ENCODE measurements around the gene ATMIN. TPM values are rescaled to one million over a fixed set of nuclear protein-coding genes. Genes with fewer than 3 reads are reported as not detected.

The ATMIN gene
- total and polyA plus RNA-seq, 10 donors: 9.7 to 34.3 (median 26.2) TPM

- H3K27me3 ChIP-seq (replicated peaks in 1 of 7): no peaks in the 10 kb centered on the region
- no peaks in the 10 kb centered on the region for H3K36me3 ChIP-seq
- intact Hi-C loops (cut with DNase I; ENCODE audit: low total_unique reads): loop anchor here (5.0 kb wide), 1 partner anchor 40 kb away; the partner anchor contains the start of gene ATMIN
- H3K4me1 ChIP-seq: peaks cover 0 to 14% (median 11%) of the 10 kb centered on the region in 6 donors
- H3K27ac ChIP-seq: peak within 1 kb of the TSS; percentile 87 to 98 (median 95)
- DNase-seq: peak; percentile 100
- H3K9me3 ChIP-seq: no peaks in the 10 kb centered on the region
- 12 to 21% (median 12%) methylated on average over 31 to 59 of the region's 59 CpGs for WGBS, 5 donors
- H3K4me3 ChIP-seq: peak within 1 kb of the TSS; percentile 75 to 98 (median 89)
- TF ChIP-seq CTCF (IDR thresholded peaks at IDR 0.05 in 8 of 11, conservative IDR thresholded peaks at IDR 0.05 in 3 of 11) (peak in 2 of 11 experiments; percentile 5 to 18), POLR2A (IDR thresholded peaks at IDR 0.05) (peak in 2 of 3 donors; percentile 57 to 63), POLR2AphosphoS5 (IDR thresholded peaks at IDR 0.05) (peak; percentile 96 to 97 (median 96))
Measured at GRCh38 chr16:81077076-81077940, 41.7 kb downstream of the ATMIN start, which contains the start of gene C16orf46. TSS of gene C16orf46 (minus strand) at chr16:81077238. CDS start at chr16:81063955, 13,283 bp downstream.

GRCh38 chr16:81080233-81080632 is 44.6 kb downstream of the ATMIN start:
- intact Hi-C loops (cut with DNase I; ENCODE audit: low total_unique reads): no loop called here
- TF ChIP-seq CTCF (IDR thresholded peaks at IDR 0.05 in 8 of 11, conservative IDR thresholded peaks at IDR 0.05 in 3 of 11): no peak
- no peak for TF ChIP-seq POLR2AphosphoS5 (IDR thresholded peaks at IDR 0.05)
- no peak for TF ChIP-seq POLR2A (IDR thresholded peaks at IDR 0.05)
- Histone ChIP-seq H3K4me3 (no peak overlapping the region), H3K27ac (no peak overlapping the region), H3K36me3 (peaks cover 0 to 9% (median 2%) of the 10 kb centered on the region in 6 donors), H3K9me3 (no peaks in the 10 kb centered on the region), H3K27me3 (replicated peaks in 1 of 7) (no peaks in the 10 kb centered on the region), H3K4me1 (peaks cover 0 to 14% (median 11%) of the 10 kb centered on the region in 6 donors)
- 76 to 100% (median 93%) methylated on average over 1 of the region's 1 CpG for WGBS, 5 donors
- no peak for DNase-seq

GRCh38 chr16:81081014-81081413 is 45.4 kb downstream of the ATMIN start:
- WGBS, 5 donors: 89 to 97% (median 94%) methylated on average over 4 of the region's 4 CpGs
- Histone ChIP-seq H3K9me3 (no peaks in the 10 kb centered on the region), H3K27ac (no peak overlapping the region), H3K27me3 (replicated peaks in 1 of 7) (no peaks in the 10 kb centered on the region), H3K36me3 (peaks cover 0 to 9% (median 2%) of the 10 kb centered on the region in 6 donors), H3K4me3 (no peak overlapping the region), H3K4me1 (peaks cover 0 to 13% (median 10%) of the 10 kb centered on the region in 6 donors)
- TF ChIP-seq POLR2A (IDR thresholded peaks at IDR 0.05) (no peak), POLR2AphosphoS5 (IDR thresholded peaks at IDR 0.05) (no peak), CTCF (IDR thresholded peaks at IDR 0.05 in 8 of 11, conservative IDR thresholded peaks at IDR 0.05 in 3 of 11) (no peak)
- DNase-seq: no peak
- intact Hi-C loops (cut with DNase I; ENCODE audit: low total_unique reads): no loop called here

- no peak overlapping the region for H3K4me3 ChIP-seq
- H3K27me3 ChIP-seq (replicated peaks in 1 of 7): no peaks in the 10 kb centered on the region
- H3K36me3 ChIP-seq: peaks cover 0 to 13% (median 1%) of the 10 kb centered on the region in 6 donors
- intact Hi-C loops (cut with DNase I; ENCODE audit: low total_unique reads): no loop called here
- no peak for DNase-seq
- H3K27ac ChIP-seq: no peak overlapping the region
- TF ChIP-seq CTCF (IDR thresholded peaks at IDR 0.05 in 8 of 11, conservative IDR thresholded peaks at IDR 0.05 in 3 of 11) (no peak), POLR2AphosphoS5 (IDR thresholded peaks at IDR 0.05) (no peak), POLR2A (IDR thresholded peaks at IDR 0.05) (no peak)
- no peaks in the 10 kb centered on the region for H3K4me1 ChIP-seq
- H3K9me3 ChIP-seq: no peaks in the 10 kb centered on the region
- WGBS, 5 donors: 92 to 97% (median 96%) methylated on average over 5 of the region's 5 CpGs
Measured at GRCh38 chr16:81088836-81089235, 53.2 kb downstream of the ATMIN start.

All from spleen (tissue), 11 donors.